K562 (cell line): ENCODE data around the gene CCN5. TPM values are rescaled to one million over a fixed set of nuclear protein-coding genes. Genes with fewer than 3 reads are reported as not detected.

ENCODE experiments used
- CAMTA2 ChIP-seq: fragments of 250-450 bp; sonication (Bioruptor Pico); conservative IDR thresholded peaks from 2 replicates; pipeline ENCODE4 v1.5.1; 2022
- CBFB ChIP-seq: sonication (generic); formaldehyde crosslinking; IDR thresholded peaks from 2 replicates; pipeline ENCODE4 v1.4.0; 2020; ENCODE audit warnings: mild to moderate bottlenecking, missing genetic modification reagents
- DDX20 ChIP-seq: fragments of 450-650 bp; IDR thresholded peaks from 2 replicates; pipeline ENCODE4 v1.6.1; 2016; ENCODE audit warnings: missing genetic modification characterization, low read depth, mild to moderate bottlenecking, missing compliant biosample characterization, moderate library complexity
- NFIC ChIP-seq: fragments of 450-650 bp; IDR thresholded peaks from 2 replicates; pipeline ENCODE4 v1.6.1; 2017; ENCODE audit warnings: mild to moderate bottlenecking, inconsistent platforms
- NFXL1 ChIP-seq: fragments of 450-650 bp; formaldehyde crosslinking; IDR thresholded peaks from 2 replicates; pipeline ENCODE4 v1.4.0; 2021; ENCODE audit warnings: mild to moderate bottlenecking
- NR3C1 ChIP-seq: sonication (generic); formaldehyde crosslinking; IDR thresholded peaks from 2 replicates; pipeline ENCODE4 v1.8.1; 2022; ENCODE audit warnings: missing genetic modification reagents
- OTX1 ChIP-seq: fragments of 450-650 bp; formaldehyde crosslinking; IDR thresholded peaks from 2 replicates; pipeline ENCODE4 v1.4.0; 2022; ENCODE audit warnings: mild to moderate bottlenecking
- RBBP5 ChIP-seq: fragments of 200-600 bp; sonication (generic); IDR thresholded peaks from 2 replicates; pipeline ENCODE4 v1.6.1; 2012; ENCODE audit warnings: borderline replicate concordance, mild to moderate bottlenecking, low read length, control low read depth, inconsistent platforms; ENCODE audit not compliant: insufficient read depth, poor library complexity, severe bottlenecking
- TCF3 ChIP-seq: sonication (generic); formaldehyde crosslinking; IDR thresholded peaks from 2 replicates; pipeline ENCODE4 v1.4.0; 2020; ENCODE audit warnings: mild to moderate bottlenecking, missing genetic modification reagents
- ZNF146 ChIP-seq: IDR thresholded peaks from one replicate; pipeline ENCODE4 v1.6.1; 2018; ENCODE audit warnings: missing compliant biosample characterization; ENCODE audit not compliant: unreplicated experiment
- ZNF436 ChIP-seq: fragments of 250-450, 450-650 bp; sonication (Bioruptor Pico); formaldehyde crosslinking; IDR thresholded peaks from 2 replicates; pipeline ENCODE4 v1.7.0; 2020; ENCODE audit warnings: mild to moderate bottlenecking
- ZNF780A ChIP-seq: fragments of 250-450 bp; sonication (Bioruptor Pico); IDR thresholded peaks from 2 replicates; pipeline ENCODE4 v1.5.0; 2021; ENCODE audit warnings: mild to moderate bottlenecking
- polyA plus RNA-seq, 8 experiments: library from polyadenylated mRNA; depleted of rRNA in 4 of 8; stranded (reverse) in 5 of 8; unstranded in 3 of 8; fragments of >200 nt; fragmentation: Nextera tagmentation in 2 of 8; fragmentation: Illumina TruSeq in 1 of 8; extraction: Ambion mirVana in 2 of 8; extraction: Trizol in 1 of 8; gene quantifications; 2 replicates each; pipeline versions ENCODE4 v1.2.1 to v1.2.3, GENCODE V29; 2011 to 2014; ENCODE audit warnings: inconsistent platforms in 1 of 8, missing spikeins in 1 of 8
- total RNA-seq, 7 experiments: library from RNA; depleted of rRNA in 6 of 7; stranded (reverse); fragments of >200 nt in 6 of 7; fragmentation: Illumina TruSeq in 2 of 7; extraction: Trizol in 2 of 7; gene quantifications; 2 replicates each; pipeline versions ENCODE4 v1.2.1 to v1.2.3, GENCODE V29; 2011 to 2021; ENCODE audit warnings: low replicate concordance in 1 of 7
- TF ChIP-seq, protein P1 (sequence below): IDR thresholded peaks from 2 replicates; pipeline ENCODE4 v1.6.1; 2011; ENCODE audit warnings: borderline replicate concordance, low read depth, mild to moderate bottlenecking, moderate library complexity, low read length; ENCODE audit not compliant: insufficient read depth, poor library complexity, severe bottlenecking
- TF ChIP-seq, protein P2 (sequence below): fragments of 250-450 bp; sonication (Bioruptor Pico); IDR thresholded peaks from 2 replicates; pipeline ENCODE4 v1.5.0; 2020; ENCODE audit warnings: mild to moderate bottlenecking
- TF ChIP-seq, protein P3 (sequence below): sonication (generic); formaldehyde crosslinking; IDR thresholded peaks from 2 replicates; pipeline ENCODE4 v1.8.1; 2022; ENCODE audit warnings: missing genetic modification reagents
- TF ChIP-seq, protein P4 (sequence below): fragments of 250-450 bp; sonication (Bioruptor Pico); IDR thresholded peaks from 2 replicates; pipeline ENCODE4 v1.6.1; 2021; ENCODE audit warnings: mild to moderate bottlenecking
- TF ChIP-seq, protein P5 (sequence below): sonication (generic); formaldehyde crosslinking; IDR thresholded peaks from 2 replicates; pipeline ENCODE4 v1.8.0; 2022; ENCODE audit warnings: missing genetic modification reagents, mild to moderate bottlenecking, borderline replicate concordance
- TF ChIP-seq, protein P6 (sequence below), 2 experiments: fragments of 200-800 bp in 1 of 2; sonication (Bioruptor generic) in 1 of 2; sonication (generic) in 1 of 2; formaldehyde crosslinking in 1 of 2; IDR thresholded peaks in 1 of 2; conservative IDR thresholded peaks in 1 of 2; 2 replicates each; pipeline versions ENCODE4 v1.5.0 to v1.6.1; 2016 to 2020; ENCODE audit warnings: missing compliant biosample characterization in 1 of 2, missing genetic modification characterization in 1 of 2, missing genetic modification reagents in 1 of 2

CCN5 gene
- total and polyA plus RNA-seq, 9 of the 15 experiments (the other 6 are each of a cell fraction or from before 2014, with no cell fraction given), result not detected

DNA sequence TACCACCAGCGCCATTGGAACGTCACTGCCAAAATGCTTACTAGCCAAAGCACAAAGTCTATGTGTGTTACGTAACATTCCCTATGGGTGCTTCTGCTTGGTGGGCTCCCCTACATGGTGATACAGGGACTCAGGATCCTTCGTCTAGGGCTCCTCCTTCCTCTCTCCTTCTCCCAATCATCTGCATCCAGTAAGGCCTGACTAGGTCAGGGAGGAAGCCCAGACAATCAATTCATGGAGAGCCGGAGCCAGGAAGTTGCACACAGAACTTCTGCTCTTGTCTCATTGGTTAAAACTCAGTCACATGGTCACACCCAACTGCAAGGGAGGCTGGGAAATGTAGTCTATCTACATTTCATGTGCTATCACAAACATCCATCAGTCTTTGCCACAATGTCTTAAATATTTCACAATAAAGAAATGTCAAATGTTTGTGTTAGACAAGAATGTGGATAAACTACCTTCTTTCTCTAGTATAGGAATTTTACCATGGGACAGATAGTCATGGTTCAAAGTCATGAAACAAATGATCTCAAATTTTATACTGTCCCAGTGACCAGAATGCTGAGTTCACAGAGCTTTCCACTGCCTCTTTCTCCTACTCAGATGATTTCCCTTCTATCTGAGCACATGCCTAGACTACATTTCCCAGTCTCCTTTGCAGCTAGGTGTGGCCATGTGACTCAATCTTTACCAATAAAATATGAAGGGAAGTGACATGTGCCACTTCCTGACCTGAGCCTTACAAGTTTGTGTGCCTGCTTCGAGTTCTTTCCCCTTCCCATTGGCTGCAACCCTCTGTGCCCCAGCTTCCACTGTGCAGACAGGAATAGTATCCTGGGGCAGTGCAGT, 21.2 kb downstream of the CCN5 start (continued):
- TF ChIP-seq NFXL1 (CRISPR knock-in tag) (no peak), ZNF780A (CRISPR knock-in tag) (no peak), ZNF146 (no peak), NR3C1 (CRISPR knock-in tag) (no peak), ZNF436 (CRISPR knock-in tag) (no peak), DDX20 (no peak), CBFB (CRISPR knock-in tag) (no peak), CAMTA2 (CRISPR knock-in tag) (no peak), RBBP5 (no peak), OTX1 (CRISPR knock-in tag) (no peak), TCF3 (CRISPR knock-in tag) (no peak), NFIC (no peak)
- TF ChIP-seq, protein P1, sequence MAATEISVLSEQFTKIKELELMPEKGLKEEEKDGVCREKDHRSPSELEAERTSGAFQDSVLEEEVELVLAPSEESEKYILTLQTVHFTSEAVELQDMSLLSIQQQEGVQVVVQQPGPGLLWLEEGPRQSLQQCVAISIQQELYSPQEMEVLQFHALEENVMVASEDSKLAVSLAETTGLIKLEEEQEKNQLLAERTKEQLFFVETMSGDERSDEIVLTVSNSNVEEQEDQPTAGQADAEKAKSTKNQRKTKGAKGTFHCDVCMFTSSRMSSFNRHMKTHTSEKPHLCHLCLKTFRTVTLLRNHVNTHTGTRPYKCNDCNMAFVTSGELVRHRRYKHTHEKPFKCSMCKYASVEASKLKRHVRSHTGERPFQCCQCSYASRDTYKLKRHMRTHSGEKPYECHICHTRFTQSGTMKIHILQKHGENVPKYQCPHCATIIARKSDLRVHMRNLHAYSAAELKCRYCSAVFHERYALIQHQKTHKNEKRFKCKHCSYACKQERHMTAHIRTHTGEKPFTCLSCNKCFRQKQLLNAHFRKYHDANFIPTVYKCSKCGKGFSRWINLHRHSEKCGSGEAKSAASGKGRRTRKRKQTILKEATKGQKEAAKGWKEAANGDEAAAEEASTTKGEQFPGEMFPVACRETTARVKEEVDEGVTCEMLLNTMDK, result no peak
- TF ChIP-seq, protein P2, sequence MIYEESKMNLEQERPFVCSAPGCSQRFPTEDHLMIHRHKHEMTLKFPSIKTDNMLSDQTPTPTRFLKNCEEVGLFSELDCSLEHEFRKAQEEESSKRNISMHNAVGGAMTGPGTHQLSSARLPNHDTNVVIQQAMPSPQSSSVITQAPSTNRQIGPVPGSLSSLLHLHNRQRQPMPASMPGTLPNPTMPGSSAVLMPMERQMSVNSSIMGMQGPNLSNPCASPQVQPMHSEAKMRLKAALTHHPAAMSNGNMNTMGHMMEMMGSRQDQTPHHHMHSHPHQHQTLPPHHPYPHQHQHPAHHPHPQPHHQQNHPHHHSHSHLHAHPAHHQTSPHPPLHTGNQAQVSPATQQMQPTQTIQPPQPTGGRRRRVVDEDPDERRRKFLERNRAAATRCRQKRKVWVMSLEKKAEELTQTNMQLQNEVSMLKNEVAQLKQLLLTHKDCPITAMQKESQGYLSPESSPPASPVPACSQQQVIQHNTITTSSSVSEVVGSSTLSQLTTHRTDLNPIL (CRISPR knock-in tag), result no peak
- TF ChIP-seq, protein P3, sequence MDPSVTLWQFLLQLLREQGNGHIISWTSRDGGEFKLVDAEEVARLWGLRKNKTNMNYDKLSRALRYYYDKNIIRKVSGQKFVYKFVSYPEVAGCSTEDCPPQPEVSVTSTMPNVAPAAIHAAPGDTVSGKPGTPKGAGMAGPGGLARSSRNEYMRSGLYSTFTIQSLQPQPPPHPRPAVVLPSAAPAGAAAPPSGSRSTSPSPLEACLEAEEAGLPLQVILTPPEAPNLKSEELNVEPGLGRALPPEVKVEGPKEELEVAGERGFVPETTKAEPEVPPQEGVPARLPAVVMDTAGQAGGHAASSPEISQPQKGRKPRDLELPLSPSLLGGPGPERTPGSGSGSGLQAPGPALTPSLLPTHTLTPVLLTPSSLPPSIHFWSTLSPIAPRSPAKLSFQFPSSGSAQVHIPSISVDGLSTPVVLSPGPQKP, result no peak
- TF ChIP-seq, protein P4, sequence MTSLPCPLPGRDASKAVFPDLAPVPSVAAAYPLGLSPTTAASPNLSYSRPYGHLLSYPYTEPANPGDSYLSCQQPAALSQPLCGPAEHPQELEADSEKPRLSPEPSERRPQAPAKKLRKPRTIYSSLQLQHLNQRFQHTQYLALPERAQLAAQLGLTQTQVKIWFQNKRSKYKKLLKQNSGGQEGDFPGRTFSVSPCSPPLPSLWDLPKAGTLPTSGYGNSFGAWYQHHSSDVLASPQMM (CRISPR knock-in tag), result no peak
- TF ChIP-seq, protein P5, sequence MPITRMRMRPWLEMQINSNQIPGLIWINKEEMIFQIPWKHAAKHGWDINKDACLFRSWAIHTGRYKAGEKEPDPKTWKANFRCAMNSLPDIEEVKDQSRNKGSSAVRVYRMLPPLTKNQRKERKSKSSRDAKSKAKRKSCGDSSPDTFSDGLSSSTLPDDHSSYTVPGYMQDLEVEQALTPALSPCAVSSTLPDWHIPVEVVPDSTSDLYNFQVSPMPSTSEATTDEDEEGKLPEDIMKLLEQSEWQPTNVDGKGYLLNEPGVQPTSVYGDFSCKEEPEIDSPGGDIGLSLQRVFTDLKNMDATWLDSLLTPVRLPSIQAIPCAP (CRISPR knock-in tag), result no peak
- TF ChIP-seq, protein P6, sequence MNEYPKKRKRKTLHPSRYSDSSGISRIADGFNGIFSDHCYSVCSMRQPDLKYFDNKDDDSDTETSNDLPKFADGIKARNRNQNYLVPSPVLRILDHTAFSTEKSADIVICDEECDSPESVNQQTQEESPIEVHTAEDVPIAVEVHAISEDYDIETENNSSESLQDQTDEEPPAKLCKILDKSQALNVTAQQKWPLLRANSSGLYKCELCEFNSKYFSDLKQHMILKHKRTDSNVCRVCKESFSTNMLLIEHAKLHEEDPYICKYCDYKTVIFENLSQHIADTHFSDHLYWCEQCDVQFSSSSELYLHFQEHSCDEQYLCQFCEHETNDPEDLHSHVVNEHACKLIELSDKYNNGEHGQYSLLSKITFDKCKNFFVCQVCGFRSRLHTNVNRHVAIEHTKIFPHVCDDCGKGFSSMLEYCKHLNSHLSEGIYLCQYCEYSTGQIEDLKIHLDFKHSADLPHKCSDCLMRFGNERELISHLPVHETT (CRISPR knock-in tag; conservative IDR thresholded peaks at IDR 0.05 in 1 of 2, IDR thresholded peaks at IDR 0.05 in 1 of 2), result no peak
